ENCODE measurements around the gene PIGBOS1.
"Not testable (repeated sequence)": the region's sequence is repeated elsewhere in the genome, so short reads cannot be mapped to it uniquely, and the experiment has no call there.

Gene PIGBOS1

DNA sequence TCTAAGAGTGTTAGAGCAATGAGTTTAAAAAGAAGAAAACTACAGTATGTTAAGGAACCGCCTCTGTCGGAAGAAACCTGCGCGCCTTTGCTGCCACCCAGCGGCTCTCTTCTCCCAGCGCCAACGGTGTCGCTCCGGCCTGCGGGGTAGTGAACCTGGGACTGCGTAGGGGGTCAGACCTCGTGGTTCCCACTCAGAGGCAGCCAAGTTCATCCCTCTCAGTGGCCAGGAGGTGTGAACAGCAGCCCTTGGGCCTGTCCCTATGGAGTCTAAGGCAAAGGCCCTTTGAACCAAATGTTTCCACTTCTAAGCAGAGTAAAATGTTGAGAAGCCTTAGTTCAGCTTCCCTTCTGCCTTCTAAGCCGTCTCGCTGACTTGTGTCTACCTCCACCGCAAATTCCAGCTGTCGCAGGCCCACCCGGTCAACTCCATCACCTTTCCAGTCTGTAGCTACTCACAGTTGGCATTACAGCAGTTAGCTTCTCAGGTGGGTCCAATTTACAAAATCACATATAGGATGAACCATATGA, 28.3 kb downstream of the PIGBOS1 start:
- DNase-seq: peak; percentile 85

DNA sequence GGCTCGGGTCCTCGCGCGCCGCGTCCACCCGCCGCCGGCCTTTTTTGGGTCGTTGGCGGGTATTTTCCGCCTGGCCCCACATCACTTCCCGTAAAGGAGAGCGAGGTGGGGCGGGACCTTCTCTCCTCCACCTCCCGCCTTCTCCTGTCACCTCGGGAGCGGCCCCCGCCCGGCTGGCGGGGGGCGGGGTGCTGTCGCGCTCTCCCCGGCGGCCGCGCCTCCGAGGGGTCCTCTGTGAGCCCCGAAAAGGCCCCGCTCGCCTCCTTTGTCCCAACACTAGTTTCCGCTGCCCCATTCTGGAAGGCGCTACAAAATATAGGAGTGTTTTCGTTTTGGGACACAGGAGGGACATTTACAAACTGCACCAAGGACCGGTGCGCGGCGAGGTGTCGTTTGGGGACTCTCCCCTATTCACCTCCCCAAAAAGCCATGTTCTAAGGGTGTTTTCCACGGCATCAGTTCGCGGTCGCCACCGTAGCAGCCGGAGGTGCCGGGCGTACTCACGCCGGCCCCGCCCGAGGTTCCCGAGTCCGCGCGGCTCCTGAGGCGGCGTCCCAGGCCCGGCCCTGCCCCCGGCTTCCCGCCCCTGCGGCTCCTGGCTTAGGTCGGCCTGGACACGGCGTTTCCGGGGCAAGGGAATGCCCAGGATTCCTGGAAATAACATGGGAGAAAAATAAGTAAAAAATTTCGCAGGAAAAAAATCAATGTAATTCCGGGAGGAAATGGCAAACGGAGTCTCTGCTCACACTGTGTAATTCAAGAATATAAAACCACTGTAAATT, 29.0 kb downstream of the PIGBOS1 start, which contains the start of gene RAB27A:
RAB27A (minus strand) TSS at position 68 of the 782 bp plus-strand sequence. CDS start 54,879 bp downstream, outside the sequence.
- DNase-seq: peak; percentile 81

DNA sequence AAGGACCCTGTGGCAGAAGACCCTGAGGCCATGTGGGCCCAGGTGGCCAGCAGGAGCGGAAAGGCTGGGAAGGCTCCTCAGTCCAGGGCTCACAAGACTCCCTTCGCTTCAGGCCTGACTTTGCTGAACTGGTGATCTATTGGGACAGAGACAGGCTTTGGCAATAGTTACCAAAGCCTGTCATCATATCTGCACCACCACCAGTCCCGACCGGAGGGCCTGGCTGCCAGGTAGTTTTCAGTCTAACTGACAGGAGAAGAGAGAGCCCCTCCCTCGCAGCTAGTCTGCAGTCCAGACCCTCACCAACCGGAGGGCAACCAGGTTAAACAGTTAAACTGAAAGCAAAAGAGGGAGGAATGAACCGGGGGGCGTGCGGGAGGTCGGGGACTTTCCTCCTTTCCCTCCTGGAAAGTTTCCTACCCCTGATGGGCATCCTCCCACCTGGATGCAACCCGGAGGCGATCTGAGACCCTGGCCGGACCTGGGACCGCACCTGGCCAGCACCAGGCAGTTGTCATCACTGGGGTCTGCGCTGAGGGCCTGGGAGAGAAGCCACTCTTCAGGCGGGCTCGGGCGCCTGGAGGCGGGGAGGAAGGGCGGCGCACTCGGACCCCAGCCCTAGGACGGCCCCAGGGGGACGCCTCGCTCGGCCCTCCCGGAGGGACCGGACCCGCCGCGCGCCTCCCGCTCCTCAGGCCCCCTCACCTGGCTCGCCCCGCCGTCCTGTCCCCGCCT, 29.7 kb downstream of the PIGBOS1 start:
- DNase-seq: peak; percentile 53

DNA sequence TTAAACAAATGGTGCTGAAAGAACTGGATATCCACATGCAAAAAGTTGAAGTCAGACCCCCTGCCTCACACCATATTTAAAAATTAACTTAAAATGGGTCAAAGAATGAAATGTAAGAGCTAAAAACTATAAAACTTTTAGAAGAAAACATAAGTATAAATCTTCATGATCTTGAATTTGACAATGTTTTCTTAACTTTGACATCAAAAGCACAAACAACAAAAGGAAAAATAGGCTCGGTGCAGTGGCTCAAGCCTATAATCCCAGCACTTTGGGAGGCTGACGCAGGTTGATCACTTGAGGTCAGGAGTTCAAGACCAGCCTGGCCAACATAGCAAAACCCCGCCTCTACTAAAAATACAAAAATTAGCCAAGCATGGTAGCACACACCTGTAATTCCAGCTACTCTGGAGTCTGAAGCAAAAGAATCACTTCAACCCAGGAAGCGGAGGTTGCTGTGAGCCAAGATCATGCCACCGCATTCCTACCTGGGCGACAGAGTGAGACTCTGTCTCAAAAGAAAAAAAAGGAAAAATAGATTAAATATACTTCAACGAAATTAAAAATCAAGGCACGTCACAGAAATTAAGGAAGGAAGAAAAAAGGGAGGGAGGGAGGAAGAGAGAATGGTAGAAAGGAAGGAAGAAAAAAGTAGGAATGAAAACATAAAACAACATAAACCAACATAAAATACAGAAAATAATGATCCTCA, 30.8 kb downstream of the PIGBOS1 start:
- DNase-seq: no peak

DNA sequence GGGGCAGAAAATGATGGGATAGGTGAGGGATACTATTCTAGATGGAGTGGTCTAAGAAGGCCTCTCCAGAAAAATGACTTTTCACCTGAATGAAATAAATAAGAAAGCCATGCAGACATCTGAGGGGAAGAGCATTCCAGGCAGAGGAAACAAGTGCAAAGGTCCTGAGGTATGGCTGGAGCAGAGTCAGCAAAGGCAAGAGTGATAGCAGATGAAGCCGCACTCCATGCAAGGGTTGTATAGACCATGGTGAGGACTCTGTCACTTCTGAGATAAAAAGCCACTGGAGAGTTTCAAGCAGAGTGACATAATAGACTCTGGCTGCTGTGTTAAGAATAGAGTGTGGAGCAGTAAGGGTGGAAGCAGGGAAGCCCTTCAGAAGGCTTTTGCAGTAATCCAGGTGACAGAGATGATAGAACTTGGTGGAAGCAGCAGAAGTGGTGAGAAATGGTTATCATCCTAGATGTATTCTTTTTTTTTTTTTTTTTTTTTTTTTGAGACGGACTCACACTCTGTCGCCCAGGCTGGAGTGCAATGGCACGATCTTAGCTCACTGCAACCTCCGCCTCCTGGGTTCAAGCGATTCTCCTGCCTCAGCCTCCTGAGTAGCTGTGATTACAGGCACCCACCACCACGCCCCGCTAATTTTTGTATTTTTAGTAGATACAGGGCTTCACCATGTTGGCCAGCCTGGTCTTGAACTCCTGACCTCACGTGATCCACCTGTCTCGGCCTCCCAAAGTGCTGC, 32.3 kb downstream of the PIGBOS1 start:
- DNase-seq: not testable (repeated sequence)

DNA sequence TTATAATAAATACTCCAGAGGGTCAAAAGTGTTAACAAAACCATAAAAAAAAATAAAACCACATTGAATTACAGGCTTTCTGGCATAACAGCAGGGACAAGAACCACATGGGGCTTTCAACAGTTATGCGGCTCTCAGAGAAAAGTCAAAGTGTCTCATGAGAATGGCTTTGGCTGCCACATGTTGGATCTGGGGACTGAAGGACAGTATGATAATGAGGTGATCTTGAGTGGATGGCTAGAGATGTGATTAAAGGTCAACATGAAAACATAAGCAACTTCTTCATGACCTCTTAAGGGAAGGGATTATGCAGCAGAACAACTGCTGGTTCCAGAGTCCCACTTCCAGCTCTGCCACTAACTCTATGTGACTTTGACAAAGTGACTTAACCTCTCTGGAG, 34.5 kb downstream of the PIGBOS1 start:
- DNase-seq: no peak

DNA sequence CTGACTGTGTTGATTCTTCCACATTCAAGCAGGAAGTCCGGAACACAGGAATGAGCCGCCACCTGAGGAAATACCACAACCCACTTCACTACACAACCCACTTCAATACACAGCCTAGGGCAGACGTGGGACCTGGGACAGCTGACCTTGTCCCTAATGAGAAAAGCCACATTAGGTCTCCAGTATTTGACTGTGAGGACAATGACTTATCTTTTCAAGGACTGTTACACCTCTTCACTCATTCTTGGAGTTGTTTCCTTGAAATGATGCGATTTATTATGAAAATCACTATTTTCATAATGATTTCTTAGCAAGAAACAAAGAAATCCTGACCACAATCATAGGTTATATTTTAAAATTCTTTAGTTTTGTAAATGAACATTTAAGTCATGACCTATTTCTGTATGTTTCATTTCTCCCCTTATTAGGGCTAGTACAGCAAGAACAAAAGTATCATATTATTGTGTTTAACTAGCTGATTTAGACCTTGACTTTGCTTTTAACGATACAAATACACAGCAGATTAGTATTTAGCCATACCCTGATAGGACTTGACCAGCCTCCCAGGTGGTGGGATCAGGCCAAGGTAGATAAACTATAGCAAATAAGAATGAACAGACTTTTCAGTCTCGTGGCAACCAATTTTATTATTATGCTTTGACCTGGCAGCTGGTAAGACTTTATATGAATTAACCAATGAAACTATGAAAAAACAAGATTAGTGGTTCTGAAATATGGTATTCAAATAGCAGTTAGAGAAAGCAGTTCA, 35.4 kb downstream of the PIGBOS1 start:
- DNase-seq: no peak

DNA sequence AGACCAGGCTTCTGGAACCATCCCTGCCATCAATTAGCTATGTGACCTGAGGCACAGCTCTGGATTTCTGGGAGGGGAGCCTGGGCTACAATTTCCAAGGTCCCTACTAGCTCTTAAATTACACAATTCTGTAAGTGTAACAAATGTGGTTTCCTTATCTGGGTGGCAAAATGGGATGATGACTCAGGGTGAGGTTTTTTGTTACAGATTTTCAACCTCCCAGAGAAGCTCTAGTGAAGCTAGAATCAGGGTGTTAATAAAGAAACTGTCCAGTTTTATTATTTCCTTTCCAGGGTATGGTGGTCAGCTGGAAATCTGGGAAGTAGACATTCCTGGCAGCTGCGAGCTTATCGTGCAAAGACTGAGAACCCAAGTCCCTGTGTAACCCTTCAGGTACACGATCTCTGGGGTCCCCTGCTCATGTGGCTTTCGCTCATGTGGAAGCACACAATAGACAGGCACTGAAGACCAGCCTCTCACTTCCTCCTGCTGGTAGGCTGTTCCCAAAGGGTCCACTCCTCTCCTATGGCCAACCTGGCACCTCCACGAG, 36.6 kb downstream of the PIGBOS1 start:
- DNase-seq: no peak

DNA sequence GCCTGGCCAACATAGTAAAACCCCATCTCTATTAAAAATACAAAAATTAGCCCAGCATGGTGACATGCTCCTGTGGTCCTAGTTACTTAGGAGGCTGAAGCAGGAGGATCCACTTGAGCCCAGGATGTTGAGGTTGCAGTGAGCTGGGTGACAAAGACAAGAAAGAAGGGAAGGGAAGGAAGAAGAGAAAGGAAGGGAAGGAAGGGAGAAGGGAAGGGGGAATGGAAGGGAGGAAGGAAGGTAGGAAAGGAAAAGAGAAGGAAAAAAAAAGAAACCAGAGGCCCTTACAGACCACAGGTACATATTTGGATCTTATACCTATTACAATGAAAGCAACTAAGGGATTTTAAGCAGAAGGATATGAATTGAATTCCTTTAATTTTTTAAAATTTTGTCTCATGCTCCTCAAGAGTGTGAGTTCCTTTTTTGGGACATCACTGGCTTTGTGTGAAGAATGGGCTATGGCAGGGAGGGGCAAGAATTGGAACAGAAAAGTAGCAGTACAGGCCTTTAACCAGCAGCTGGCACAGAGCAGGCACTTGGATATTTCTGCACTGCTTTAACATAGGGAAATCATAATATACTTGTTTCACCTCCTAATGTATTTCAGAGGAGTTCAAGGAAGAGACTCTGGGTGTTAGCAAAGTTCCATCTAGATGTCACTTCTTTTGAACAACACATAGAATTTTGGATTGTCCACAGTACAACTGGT, 37.2 kb downstream of the PIGBOS1 start:
- DNase-seq: no peak

DNA sequence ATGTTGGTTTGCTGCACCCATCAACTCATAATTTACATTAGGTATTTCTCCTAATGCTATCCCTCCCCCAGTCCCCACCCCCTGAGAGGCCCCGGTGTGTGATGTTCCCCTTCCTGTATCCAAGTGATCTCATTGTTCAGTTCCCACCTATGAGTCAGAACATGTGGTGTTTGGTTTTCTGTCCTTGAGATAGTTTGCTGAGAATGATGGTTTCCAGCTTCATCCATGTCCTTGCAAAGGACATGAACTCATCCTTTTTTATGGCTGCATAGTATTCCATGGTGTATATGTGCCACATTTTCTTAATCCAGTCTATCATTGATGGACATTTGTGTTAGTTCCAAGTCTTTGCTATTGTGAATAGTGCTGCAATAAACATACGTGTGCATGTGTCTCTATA, 38.3 kb downstream of the PIGBOS1 start:
- not testable (repeated sequence) for DNase-seq

DNA sequence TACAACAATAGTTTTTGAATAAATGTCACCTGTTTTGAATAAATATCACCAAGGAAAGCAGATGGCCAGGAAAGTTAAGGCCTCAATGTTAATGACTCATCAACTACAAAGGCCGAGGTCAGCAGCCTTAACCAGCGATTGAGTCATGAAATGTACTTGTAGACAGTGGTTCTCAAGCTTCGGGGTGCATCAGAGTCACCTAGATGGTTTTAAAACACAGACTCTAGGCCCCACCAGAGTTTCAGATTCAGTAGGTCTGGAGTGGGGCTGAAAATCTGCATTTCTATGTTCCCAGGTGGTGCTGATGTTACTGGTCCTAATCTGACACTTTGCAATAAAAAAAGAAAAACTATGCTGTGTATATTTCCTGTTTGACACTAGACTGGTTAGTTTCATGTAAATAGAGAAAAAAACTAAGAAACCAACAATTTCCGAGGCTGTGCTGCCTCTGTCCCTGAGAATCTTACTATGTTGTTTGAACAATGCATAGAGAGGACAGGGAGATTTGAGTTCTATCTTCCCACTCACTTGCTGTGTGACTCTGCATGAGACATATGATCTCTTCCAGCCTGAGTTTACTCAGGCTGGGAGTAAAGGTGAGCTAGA, 39.1 kb downstream of the PIGBOS1 start:
- no peak for DNase-seq

DNA sequence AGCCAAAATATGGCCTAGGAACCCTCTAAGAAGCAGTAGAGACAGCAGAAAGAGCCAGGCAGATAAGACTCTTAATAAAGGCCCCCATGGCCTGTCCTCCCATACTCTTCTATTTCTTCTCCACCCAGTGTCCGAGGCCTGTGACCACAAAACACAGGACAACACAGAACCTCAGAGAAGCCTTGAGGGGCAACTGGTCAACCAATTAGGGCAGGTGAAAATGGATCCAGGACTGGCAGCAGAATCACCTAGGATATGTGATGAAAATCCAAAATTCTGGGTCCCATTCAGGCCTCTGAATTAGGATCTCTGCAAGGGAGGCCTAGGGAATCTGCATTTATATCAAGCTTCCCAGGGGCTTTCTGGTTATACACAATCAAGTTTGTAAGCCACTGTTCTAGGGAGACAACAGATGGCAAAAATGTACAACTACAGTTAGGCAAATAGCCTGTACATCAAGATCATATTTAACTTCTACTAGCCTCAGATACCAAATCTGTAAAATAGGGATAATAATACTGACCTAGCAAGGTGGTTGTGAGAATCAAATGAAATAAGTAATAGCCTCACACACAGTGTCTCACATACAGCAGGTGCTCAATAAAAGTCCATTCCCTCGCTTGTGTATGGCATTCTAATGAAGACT, 39.7 kb downstream of the PIGBOS1 start:
- no peak for DNase-seq

DNA sequence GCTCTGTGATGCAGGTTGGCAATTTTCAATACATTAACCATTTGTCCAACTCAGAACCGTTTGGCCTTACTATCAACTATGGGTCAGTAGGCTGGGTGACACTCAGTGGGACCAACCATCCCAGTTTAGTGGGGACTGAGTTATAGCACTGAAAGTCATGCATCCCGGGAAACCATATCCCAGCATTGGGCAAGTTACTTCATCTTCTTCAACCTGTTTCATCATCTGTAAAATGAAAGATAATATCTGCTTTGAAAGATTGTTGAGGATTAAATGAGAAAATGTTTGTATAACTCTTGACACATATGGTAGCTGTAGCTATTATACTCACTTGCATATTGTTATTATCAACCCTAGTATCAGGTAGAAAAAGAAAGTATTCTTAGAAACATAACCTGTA, 41.2 kb downstream of the PIGBOS1 start:
- no peak for DNase-seq

DNA sequence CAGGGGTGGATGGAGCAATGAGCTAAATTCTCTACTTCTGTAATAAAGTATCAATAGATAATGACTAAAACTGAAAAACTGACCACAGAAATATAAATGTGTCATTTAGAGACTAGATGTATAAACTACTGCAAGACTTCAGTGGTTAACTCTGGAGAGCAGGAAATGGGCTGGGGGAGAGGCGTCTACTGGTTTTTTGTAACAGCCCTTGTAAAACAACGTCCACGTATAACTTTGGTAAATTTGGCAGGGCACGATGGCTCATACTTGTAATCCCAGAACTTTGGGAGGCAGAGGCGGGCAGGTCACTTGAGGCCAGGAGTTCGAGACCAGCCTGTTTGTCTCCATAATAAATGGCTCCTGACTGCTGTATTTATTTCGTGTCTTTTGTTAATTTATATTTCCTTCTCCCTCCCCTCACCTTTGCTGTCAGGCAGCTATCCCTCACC, 41.8 kb downstream of the PIGBOS1 start:
- no peak for DNase-seq

DNA sequence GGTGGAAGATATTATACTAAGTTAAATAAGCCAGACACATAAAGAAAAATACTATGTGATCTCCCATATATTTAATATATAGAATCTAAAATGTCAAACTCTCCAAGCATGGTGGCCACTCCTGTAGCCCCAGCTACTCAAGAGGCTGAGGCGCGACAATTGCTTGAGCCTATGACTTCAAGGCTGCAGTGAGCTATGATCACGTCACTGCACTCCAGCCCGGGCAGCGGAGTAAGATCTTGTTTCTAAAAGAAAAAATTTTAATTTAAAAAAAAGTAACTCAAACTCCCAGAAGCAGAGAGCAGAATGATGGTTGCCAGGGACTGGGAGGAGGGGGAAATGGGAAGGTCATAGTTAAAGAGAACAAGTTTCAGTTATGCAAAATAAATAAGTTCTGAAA, 42.6 kb downstream of the PIGBOS1 start:
- no peak for DNase-seq

DNA sequence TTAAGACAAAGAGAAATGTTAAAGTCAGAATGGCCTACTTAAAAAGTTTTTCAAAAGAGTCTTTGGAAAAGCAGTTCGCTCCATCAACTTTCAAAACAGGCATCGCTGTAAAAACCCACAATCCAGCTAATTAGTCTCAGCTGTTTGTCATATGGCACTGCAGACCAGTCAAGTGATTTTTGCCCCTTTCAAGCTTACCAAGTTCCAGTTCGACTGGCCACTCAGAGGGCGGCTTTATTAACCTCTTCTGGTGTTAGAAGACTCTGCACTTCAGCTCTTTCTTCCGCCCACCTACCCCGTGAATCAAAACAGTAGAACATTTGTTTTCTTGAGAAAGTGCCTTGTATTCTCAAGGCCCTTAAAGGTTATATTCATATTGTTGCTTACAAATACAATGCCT, 48.6 kb downstream of the PIGBOS1 start:
- DNase-seq: no peak

DNA sequence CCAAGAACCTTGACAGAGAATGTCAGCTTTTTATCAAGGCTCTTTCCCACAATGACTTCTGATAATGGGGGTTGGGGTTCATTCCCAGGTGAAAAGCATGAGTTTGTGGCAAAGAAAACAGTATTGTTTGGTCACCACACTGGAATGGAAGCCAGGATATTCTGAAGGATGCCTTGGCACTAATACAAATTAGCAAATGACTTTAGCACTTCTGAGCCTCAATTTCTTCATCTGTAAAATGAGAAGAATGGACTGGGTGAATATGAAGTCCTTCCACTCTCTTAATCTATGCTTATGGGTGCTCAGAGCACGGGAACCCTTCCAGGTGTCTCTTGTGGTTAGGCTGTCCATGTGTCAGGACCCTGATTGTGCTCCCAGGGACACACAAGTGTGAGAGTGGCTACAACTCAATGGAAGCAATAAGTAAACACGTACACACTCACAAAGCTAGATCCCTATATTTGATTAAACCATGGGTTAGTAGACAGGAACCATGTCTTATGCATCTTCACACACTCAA, 50.7 kb downstream of the PIGBOS1 start:
- DNase-seq: no peak

DNA sequence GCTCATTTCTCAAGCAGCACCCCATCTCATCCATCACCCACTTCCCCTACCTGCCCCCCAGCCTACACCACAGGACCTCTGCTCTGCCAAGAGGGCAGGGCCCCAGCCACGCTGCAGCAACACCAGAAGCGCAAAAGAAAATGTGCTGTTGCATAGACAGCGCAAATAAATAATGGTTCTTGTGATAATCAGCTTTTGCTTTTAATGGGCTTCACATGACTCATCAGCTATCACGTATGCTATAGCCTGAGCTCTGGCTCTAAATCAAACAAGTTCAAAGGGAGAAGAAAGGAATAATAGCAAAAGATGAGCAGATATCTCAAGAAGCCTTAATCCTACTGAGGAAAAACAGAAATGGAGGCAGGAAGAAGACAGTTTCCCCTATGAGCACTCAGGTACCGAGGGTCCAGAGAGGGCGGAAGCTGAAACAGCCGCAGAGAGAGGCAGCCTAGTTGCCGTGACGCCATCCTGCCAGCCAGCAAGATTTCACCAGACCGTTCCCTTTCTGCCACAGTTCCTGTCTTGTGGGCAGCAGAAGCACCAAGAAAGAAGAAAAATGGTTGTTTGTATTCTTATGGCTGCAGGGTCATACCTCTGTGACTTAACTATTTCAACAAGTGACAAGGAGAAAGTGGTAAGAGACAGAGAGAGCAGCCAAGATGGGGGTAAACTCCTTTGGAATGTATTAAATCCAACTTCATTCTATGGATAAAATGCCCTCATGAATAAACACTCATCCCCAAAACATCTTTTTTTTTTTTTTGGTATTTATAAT, 51.3 kb downstream of the PIGBOS1 start:
- peak; percentile 59 for DNase-seq
